ENCODE results near the gene HNRNPA3. TPM values are rescaled to one million over a fixed set of nuclear protein-coding genes. Genes with fewer than 3 reads are reported as not detected.

The HNRNPA3 gene
- total and polyA plus RNA-seq, 10 of the 15 experiments (the other 5 are each of a cell fraction or from before 2014, with no cell fraction given) = 40.4 to 343 (median 206) TPM

DNA sequence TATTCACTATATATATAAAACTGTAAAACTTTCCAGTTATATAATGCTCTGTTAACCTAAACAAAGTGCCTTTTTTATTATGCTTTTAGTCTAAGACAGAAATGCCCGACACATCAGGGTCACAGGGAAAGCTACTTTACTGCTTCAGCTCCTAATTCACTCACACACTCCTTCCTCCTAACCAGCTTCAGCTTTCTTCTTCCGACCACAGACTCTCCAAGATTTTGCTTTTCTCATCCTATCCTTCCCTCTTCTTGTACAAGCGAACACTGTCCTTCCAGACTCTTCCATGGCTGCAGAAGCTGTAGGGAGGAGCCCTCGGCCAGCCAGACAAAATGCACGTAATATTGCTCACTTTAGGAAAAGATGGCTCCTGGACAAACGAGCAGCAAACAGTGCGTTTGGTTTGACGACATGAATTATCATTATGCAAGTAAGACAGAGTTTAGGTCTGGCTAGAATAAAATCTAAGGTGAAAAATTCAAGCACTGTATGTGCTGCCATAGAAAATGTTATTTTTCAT, 47.5 kb upstream of the HNRNPA3 start (continued):
- TF ChIP-seq, protein P1, sequence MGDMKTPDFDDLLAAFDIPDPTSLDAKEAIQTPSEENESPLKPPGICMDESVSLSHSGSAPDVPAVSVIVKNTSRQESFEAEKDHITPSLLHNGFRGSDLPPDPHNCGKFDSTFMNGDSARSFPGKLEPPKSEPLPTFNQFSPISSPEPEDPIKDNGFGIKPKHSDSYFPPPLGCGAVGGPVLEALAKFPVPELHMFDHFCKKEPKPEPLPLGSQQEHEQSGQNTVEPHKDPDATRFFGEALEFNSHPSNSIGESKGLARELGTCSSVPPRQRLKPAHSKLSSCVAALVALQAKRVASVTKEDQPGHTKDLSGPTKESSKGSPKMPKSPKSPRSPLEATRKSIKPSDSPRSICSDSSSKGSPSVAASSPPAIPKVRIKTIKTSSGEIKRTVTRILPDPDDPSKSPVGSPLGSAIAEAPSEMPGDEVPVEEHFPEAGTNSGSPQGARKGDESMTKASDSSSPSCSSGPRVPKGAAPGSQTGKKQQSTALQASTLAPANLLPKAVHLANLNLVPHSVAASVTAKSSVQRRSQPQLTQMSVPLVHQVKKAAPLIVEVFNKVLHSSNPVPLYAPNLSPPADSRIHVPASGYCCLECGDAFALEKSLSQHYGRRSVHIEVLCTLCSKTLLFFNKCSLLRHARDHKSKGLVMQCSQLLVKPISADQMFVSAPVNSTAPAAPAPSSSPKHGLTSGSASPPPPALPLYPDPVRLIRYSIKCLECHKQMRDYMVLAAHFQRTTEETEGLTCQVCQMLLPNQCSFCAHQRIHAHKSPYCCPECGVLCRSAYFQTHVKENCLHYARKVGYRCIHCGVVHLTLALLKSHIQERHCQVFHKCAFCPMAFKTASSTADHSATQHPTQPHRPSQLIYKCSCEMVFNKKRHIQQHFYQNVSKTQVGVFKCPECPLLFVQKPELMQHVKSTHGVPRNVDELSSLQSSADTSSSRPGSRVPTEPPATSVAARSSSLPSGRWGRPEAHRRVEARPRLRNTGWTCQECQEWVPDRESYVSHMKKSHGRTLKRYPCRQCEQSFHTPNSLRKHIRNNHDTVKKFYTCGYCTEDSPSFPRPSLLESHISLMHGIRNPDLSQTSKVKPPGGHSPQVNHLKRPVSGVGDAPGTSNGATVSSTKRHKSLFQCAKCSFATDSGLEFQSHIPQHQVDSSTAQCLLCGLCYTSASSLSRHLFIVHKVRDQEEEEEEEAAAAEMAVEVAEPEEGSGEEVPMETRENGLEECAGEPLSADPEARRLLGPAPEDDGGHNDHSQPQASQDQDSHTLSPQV (IDR thresholded peaks at IDR 0.05) = no peak
- no peak for TF ChIP-seq PML (IDR thresholded peaks at IDR 0.05; ENCODE audit: low read length)
- no peak for TF ChIP-seq STAT1 (conservative IDR thresholded peaks at IDR 0.05)
- peak; percentile 81 for TF ChIP-seq YY1 (IDR thresholded peaks at IDR 0.05; ENCODE audit: low read depth, low read length)
- no peak for TF ChIP-seq NR2C1 (IDR thresholded peaks at IDR 0.05)
- no peak for TF ChIP-seq SIX5 (IDR thresholded peaks at IDR 0.05; ENCODE audit: low read depth, low read length, severe bottlenecking)
- no peak for TF ChIP-seq POU2F2 (IDR thresholded peaks at IDR 0.05; ENCODE audit: borderline replicate concordance, low read depth, low read length)
- no peak for TF ChIP-seq NFIC (IDR thresholded peaks at IDR 0.05; ENCODE audit: low read depth, low read length)
- no peak for TF ChIP-seq IRF4 (IDR thresholded peaks at IDR 0.05; ENCODE audit: low read depth, low read length)
- TF ChIP-seq MTA2 (IDR thresholded peaks at IDR 0.05; ENCODE audit: low read depth) = no peak
- TF ChIP-seq JUNB (IDR thresholded peaks at IDR 0.05) = no peak
- TF ChIP-seq PAX5 (IDR thresholded peaks at IDR 0.05; ENCODE audit: borderline replicate concordance, low read depth, low read length) = no peak
- no peak for TF ChIP-seq SREBF2 (IDR thresholded peaks at IDR 0.05; ENCODE audit: low read length)
- TF ChIP-seq BCL11A (IDR thresholded peaks at IDR 0.05; ENCODE audit: low read depth, low read length) = no peak
- TF ChIP-seq, protein P2, sequence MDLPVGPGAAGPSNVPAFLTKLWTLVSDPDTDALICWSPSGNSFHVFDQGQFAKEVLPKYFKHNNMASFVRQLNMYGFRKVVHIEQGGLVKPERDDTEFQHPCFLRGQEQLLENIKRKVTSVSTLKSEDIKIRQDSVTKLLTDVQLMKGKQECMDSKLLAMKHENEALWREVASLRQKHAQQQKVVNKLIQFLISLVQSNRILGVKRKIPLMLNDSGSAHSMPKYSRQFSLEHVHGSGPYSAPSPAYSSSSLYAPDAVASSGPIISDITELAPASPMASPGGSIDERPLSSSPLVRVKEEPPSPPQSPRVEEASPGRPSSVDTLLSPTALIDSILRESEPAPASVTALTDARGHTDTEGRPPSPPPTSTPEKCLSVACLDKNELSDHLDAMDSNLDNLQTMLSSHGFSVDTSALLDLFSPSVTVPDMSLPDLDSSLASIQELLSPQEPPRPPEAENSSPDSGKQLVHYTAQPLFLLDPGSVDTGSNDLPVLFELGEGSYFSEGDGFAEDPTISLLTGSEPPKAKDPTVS (IDR thresholded peaks at IDR 0.05; ENCODE audit: low read depth, low read length) = no peak
- 0 out of 2 replicates have a peak, but pooled peaks have one; percentile 27 for TF ChIP-seq CBFB (IDR thresholded peaks at IDR 0.05; ENCODE audit: low read depth)
- TF ChIP-seq RB1 (IDR thresholded peaks at IDR 0.05; ENCODE audit: borderline replicate concordance) = no peak
- no peak for TF ChIP-seq CBX3 (IDR thresholded peaks at IDR 0.05; ENCODE audit: borderline replicate concordance, low read depth)
- TF ChIP-seq, protein P3, sequence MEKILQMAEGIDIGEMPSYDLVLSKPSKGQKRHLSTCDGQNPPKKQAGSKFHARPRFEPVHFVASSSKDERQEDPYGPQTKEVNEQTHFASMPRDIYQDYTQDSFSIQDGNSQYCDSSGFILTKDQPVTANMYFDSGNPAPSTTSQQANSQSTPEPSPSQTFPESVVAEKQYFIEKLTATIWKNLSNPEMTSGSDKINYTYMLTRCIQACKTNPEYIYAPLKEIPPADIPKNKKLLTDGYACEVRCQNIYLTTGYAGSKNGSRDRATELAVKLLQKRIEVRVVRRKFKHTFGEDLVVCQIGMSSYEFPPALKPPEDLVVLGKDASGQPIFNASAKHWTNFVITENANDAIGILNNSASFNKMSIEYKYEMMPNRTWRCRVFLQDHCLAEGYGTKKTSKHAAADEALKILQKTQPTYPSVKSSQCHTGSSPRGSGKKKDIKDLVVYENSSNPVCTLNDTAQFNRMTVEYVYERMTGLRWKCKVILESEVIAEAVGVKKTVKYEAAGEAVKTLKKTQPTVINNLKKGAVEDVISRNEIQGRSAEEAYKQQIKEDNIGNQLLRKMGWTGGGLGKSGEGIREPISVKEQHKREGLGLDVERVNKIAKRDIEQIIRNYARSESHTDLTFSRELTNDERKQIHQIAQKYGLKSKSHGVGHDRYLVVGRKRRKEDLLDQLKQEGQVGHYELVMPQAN (conservative IDR thresholded peaks at IDR 0.05) = no peak
- TF ChIP-seq, protein P4, sequence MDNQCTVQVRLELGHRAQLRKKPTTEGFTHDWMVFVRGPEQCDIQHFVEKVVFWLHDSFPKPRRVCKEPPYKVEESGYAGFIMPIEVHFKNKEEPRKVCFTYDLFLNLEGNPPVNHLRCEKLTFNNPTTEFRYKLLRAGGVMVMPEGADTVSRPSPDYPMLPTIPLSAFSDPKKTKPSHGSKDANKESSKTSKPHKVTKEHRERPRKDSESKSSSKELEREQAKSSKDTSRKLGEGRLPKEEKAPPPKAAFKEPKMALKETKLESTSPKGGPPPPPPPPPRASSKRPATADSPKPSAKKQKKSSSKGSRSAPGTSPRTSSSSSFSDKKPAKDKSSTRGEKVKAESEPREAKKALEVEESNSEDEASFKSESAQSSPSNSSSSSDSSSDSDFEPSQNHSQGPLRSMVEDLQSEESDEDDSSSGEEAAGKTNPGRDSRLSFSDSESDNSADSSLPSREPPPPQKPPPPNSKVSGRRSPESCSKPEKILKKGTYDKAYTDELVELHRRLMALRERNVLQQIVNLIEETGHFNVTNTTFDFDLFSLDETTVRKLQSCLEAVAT (IDR thresholded peaks at IDR 0.05) = 0 out of 2 replicates have a peak, but pooled peaks have one; percentile 4
